ENCODE results near the gene C14orf132. TPM values are rescaled to one million over a fixed set of nuclear protein-coding genes. Genes with fewer than 3 reads are reported as not detected.

C14orf132 gene
- total and polyA plus RNA-seq, 9 of the 15 experiments (the other 6 are each of a cell fraction or from before 2014, with no cell fraction given): not detected

DNA sequence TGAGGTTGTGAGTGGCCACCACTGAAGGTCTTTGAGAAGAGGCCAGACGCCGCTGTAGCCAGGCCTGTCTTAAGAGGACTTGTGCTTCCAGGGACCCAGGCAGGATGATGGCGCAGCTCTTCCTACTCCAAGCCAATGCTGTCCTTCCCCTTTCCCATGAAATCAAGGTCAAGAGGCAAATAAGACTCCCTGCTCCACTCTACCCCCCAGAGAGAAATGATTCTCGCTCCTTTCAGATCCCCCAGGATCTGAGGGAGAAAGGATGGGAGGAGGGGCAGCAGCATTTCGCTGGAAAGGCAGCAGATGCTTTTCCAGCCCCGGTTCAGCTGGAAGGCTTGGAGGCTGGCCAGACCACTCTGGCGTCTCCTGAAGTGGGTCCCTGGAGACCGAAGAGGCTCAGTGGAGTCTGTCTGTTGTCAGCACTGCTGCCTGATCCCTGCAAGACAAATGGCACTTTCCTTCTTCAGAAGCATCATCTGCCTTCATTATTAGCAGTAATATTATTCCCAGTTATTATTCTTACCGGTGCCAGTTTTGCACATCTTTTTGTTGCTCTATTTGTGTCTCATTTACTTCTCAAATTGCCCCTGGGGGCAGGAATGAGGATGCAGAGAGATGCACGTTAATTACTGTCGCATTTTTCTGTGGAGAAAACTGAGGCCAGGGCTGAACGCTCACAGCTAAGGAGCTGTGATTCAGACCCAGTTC lies 51.4 kb downstream of the C14orf132 start:
- no peak overlapping the region for H3K4me3 ChIP-seq
- no peaks in the 10 kb centered on the region for H4K20me1 ChIP-seq (replicated peaks; ENCODE audit: control insufficient read depth, insufficient read depth, low read length)
- 3% methylated on average over 8 of the region's 12 CpGs for WGBS (ENCODE audit: insufficient coverage, low coverage, missing lambda C conversion rate)
- no peak overlapping the region for H3K4me2 ChIP-seq (ENCODE audit: insufficient read depth, low read length)
- no peaks in the 10 kb centered on the region for H3K9me3 ChIP-seq (replicated peaks; ENCODE audit: control insufficient read depth, insufficient read depth, low read depth, low read length)
- no peaks in the 10 kb centered on the region for H3K4me1 ChIP-seq (replicated peaks in 1 of 2; ENCODE audit: control insufficient read depth in 2 of 2, insufficient read depth in 2 of 2, low read length in 2 of 2)
- no TSS peak for BruUV-seq (replicated peaks)
- H3K79me2 ChIP-seq (ENCODE audit: control insufficient read depth, insufficient read depth, low read length): no peaks in the 10 kb centered on the region
- peaks cover 0 to 42% of the 10 kb centered on the region in 2 experiments; a peak in 3 of 5 replicates for H3K27me3 ChIP-seq (ENCODE audit: control insufficient read depth in 2 of 2, insufficient read depth in 2 of 2, low read length in 2 of 2)
- ATAC-seq (no peak), DNase-seq (ENCODE audit: extremely low read depth in 1 of 4, low spot score in 3 of 4) (no peak), FAIRE-seq (no peak)
- CTCF ChIA-PET (ENCODE audit: low intra/inter-chr PET ratio): no interaction called here
- H2AFZ ChIP-seq (ENCODE audit: low read depth, low read length): no peak overlapping the region
- H3K27ac ChIP-seq (ENCODE audit: extremely low read depth, low read depth, low read length): no peak overlapping the region
- in situ Hi-C loops (cut with MboI): no loop called here
- TF ChIP-seq ZNF224 (CRISPR knock-in tag; IDR thresholded peaks at IDR 0.05) (no peak), NCOA2 (IDR thresholded peaks at IDR 0.05; ENCODE audit: partially characterized antibody in 2 of 2) (no peak), ZNF124 (CRISPR knock-in tag; IDR thresholded peaks at IDR 0.05) (no peak), PML (IDR thresholded peaks at IDR 0.05; ENCODE audit: low read length) (no peak), ETV6 (IDR thresholded peaks at IDR 0.05; ENCODE audit: borderline replicate concordance in 1 of 2, low read depth in 2 of 2, low read length in 1 of 2) (no peak), ETV6 (CRISPR knock-in tag; IDR thresholded peaks at IDR 0.05; ENCODE audit: borderline replicate concordance) (no peak), TAF7 (tag; IDR thresholded peaks at IDR 0.05) (no peak), ZNF717 (CRISPR knock-in tag; IDR thresholded peaks at IDR 0.05) (no peak), PTRF (tag; IDR thresholded peaks at IDR 0.05) (no peak), ZNF133 (CRISPR knock-in tag; IDR thresholded peaks at IDR 0.05) (no peak), FOSL1 (tag; conservative IDR thresholded peaks at IDR 0.05) (no peak)
- TF ChIP-seq, protein P1, sequence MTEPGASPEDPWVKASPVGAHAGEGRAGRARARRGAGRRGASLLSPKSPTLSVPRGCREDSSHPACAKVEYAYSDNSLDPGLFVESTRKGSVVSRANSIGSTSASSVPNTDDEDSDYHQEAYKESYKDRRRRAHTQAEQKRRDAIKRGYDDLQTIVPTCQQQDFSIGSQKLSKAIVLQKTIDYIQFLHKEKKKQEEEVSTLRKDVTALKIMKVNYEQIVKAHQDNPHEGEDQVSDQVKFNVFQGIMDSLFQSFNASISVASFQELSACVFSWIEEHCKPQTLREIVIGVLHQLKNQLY (CRISPR knock-in tag; conservative IDR thresholded peaks at IDR 0.05): no peak
- TF ChIP-seq, protein P2, sequence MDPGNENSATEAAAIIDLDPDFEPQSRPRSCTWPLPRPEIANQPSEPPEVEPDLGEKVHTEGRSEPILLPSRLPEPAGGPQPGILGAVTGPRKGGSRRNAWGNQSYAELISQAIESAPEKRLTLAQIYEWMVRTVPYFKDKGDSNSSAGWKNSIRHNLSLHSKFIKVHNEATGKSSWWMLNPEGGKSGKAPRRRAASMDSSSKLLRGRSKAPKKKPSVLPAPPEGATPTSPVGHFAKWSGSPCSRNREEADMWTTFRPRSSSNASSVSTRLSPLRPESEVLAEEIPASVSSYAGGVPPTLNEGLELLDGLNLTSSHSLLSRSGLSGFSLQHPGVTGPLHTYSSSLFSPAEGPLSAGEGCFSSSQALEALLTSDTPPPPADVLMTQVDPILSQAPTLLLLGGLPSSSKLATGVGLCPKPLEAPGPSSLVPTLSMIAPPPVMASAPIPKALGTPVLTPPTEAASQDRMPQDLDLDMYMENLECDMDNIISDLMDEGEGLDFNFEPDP (CRISPR knock-in tag; IDR thresholded peaks at IDR 0.05): no peak
- TF ChIP-seq, protein P3, sequence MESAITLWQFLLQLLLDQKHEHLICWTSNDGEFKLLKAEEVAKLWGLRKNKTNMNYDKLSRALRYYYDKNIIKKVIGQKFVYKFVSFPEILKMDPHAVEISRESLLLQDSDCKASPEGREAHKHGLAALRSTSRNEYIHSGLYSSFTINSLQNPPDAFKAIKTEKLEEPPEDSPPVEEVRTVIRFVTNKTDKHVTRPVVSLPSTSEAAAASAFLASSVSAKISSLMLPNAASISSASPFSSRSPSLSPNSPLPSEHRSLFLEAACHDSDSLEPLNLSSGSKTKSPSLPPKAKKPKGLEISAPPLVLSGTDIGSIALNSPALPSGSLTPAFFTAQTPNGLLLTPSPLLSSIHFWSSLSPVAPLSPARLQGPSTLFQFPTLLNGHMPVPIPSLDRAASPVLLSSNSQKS (CRISPR knock-in tag; IDR thresholded peaks at IDR 0.05): no peak
- no peaks in the 10 kb centered on the region for H3K9me1 ChIP-seq (ENCODE audit: control insufficient read depth, insufficient read depth, low read length)
- intact Hi-C loops (cut with micrococcal nuclease): no loop called here
- H3K36me3 ChIP-seq (ENCODE audit: control insufficient read depth, insufficient read depth, low read length): no peaks in the 10 kb centered on the region
- POLR2A ChIA-PET: no interaction called here
- no peak overlapping the region for H3K9ac ChIP-seq (ENCODE audit: insufficient read depth in 1 of 2, low read depth in 2 of 2, low read length in 2 of 2)
